HEK293 (cell line): ENCODE results near the gene PCDH9.

Experiments
- CTCF ChIA-PET: fragments of 350-600 bp; formaldehyde crosslinking; extraction: SDS; loops from one replicate; lab custom pipeline; 2021; ENCODE audit warnings: antibody characterized with exemption; lab: Yijun Ruan, JAX
- POLR2A ChIA-PET: fragments of 300-600 bp; formaldehyde crosslinking; extraction: SDS; loops from one replicate; lab custom pipeline; 2020; ENCODE audit warnings: antibody characterized with exemption, inconsistent platforms; lab: Yijun Ruan, JAX
- H3K27ac ChIP-seq: fragments of 200-500 bp; sonication (Bioruptor generic); 2 replicates; pipeline ENCODE4 v1.5.1; 2014; ENCODE audit warnings: low read depth, low read length, control low read depth, inconsistent platforms; ENCODE audit errors: extremely low read depth
- H3K36me3 ChIP-seq, 2 experiments: fragments of 200-500 bp in 1 of 2; sonication (Bioruptor generic) in 1 of 2; 1 replicate in 1 of 2; 2 replicates in 1 of 2; pipeline ENCODE4 v1.5.1; 2014 to 2017; ENCODE audit warnings: inconsistent platforms in 2 of 2, low read length in 2 of 2; ENCODE audit not compliant: control insufficient read depth in 2 of 2, insufficient read depth in 1 of 2
- H3K4me1 ChIP-seq: fragments of 200-500 bp; sonication (Bioruptor generic); 2 replicates; pipeline ENCODE4 v1.5.1; 2014; ENCODE audit warnings: mild to moderate bottlenecking, low read length, inconsistent platforms; ENCODE audit not compliant: control insufficient read depth, insufficient read depth
- H3K4me3 ChIP-seq: 2 replicates; pipeline ENCODE4 v1.5.1; 2011; ENCODE audit warnings: low read depth, mild to moderate bottlenecking, control low read depth, low read length, moderate library complexity
- H3K9me3 ChIP-seq: fragments of 200-500 bp; sonication (Bioruptor generic); 2 replicates; pipeline ENCODE4 v1.5.1; 2014; ENCODE audit warnings: low read depth, low read length, inconsistent platforms; ENCODE audit not compliant: control insufficient read depth, insufficient read depth
- FEZF1 ChIP-seq: fragments of 450-650 bp; formaldehyde crosslinking; IDR thresholded peaks from 2 replicates; pipeline ENCODE4 v1.5.1; 2016; ENCODE audit warnings: missing biosample characterization, missing genetic modification characterization
- GLI2 ChIP-seq: fragments of 450-650 bp; formaldehyde crosslinking; IDR thresholded peaks from 2 replicates; pipeline ENCODE4; 2017; ENCODE audit warnings: missing biosample characterization, missing genetic modification characterization, low read depth, borderline replicate concordance
- PRDM4 ChIP-seq: fragments of 450-650 bp; formaldehyde crosslinking; IDR thresholded peaks from 2 replicates; pipeline ENCODE4 v1.5.1; 2017; ENCODE audit warnings: missing biosample characterization, missing genetic modification characterization
- REPIN1 ChIP-seq: fragments of 450-650 bp; formaldehyde crosslinking; IDR thresholded peaks from 2 replicates; pipeline ENCODE4 v1.5.1; 2017; ENCODE audit warnings: missing biosample characterization, missing genetic modification characterization, low read depth
- SETDB1 ChIP-seq: IDR thresholded peaks from one replicate; pipeline ENCODE4 v1.6.1; 2017; ENCODE audit warnings: mild to moderate bottlenecking, low read length, moderate library complexity, mixed read lengths; ENCODE audit not compliant: insufficient read length
- TCF7L2 ChIP-seq: IDR thresholded peaks from 2 replicates; pipeline ENCODE4 v1.6.1; 2011; ENCODE audit warnings: low read depth, mild to moderate bottlenecking, inconsistent platforms, low read length, moderate library complexity, borderline replicate concordance
- TRIM28 ChIP-seq: IDR thresholded peaks from 2 replicates; pipeline ENCODE4 v1.6.1; 2011; ENCODE audit warnings: low read length, control low read depth, borderline replicate concordance
- ZFP37 ChIP-seq: fragments of 450-650 bp; formaldehyde crosslinking; IDR thresholded peaks from 2 replicates; pipeline ENCODE4 v1.5.1; 2016; ENCODE audit warnings: missing biosample characterization, missing genetic modification characterization
- ZNF10 ChIP-seq: fragments of 450-650 bp; formaldehyde crosslinking; IDR thresholded peaks from 2 replicates; pipeline ENCODE4 v1.5.1; 2017; ENCODE audit warnings: missing biosample characterization, missing genetic modification characterization
- ZNF121 ChIP-seq: fragments of 450-650 bp; formaldehyde crosslinking; IDR thresholded peaks from 2 replicates; pipeline ENCODE4 v1.5.1; 2016; ENCODE audit warnings: missing biosample characterization, missing genetic modification characterization
- ZNF155 ChIP-seq: fragments of 450-650 bp; formaldehyde crosslinking; IDR thresholded peaks from 2 replicates; pipeline ENCODE4 v1.5.1; 2016; ENCODE audit warnings: missing biosample characterization, missing genetic modification characterization
- ZNF214 ChIP-seq: fragments of 450-650 bp; formaldehyde crosslinking; IDR thresholded peaks from 2 replicates; pipeline ENCODE4 v1.5.1; 2017; ENCODE audit warnings: missing biosample characterization, mild to moderate bottlenecking, missing genetic modification characterization, borderline replicate concordance
- ZNF274 ChIP-seq, 2 experiments: fragments of 200-500 bp in 1 of 2; fragments of 450-650 bp in 1 of 2; sonication (Bioruptor generic) in 1 of 2; formaldehyde crosslinking in 1 of 2; IDR thresholded peaks; 2 replicates each; pipeline versions ENCODE4 v1.5.1 to v1.6.1; 2014 to 2016; ENCODE audit warnings: borderline replicate concordance in 1 of 2, inconsistent platforms in 1 of 2, low read length in 1 of 2, missing biosample characterization in 1 of 2, missing genetic modification characterization in 1 of 2
- ZNF302 ChIP-seq: fragments of 450-650 bp; formaldehyde crosslinking; IDR thresholded peaks from 2 replicates; pipeline ENCODE4 v1.5.1; 2016; ENCODE audit warnings: missing biosample characterization, missing genetic modification characterization, low read depth
- ZNF335 ChIP-seq: fragments of 450-650 bp; formaldehyde crosslinking; conservative IDR thresholded peaks from 2 replicates; pipeline ENCODE4 v1.5.1; 2016; ENCODE audit warnings: missing biosample characterization, missing genetic modification characterization
- ZNF350 ChIP-seq: fragments of 450-650 bp; formaldehyde crosslinking; IDR thresholded peaks from 2 replicates; pipeline ENCODE4 v1.5.0; 2017; ENCODE audit warnings: missing biosample characterization, mild to moderate bottlenecking, missing genetic modification characterization
- ZNF391 ChIP-seq: fragments of 450-650 bp; formaldehyde crosslinking; IDR thresholded peaks from 2 replicates; pipeline ENCODE4 v1.5.1; 2016; ENCODE audit warnings: low read depth, missing biosample characterization, missing genetic modification characterization, borderline replicate concordance
- ZNF433 ChIP-seq: fragments of 450-650 bp; formaldehyde crosslinking; IDR thresholded peaks from 2 replicates; pipeline ENCODE4 v1.5.1; 2016; ENCODE audit warnings: missing biosample characterization, missing genetic modification characterization, low read depth
- ZNF473 ChIP-seq: fragments of 450-650 bp; formaldehyde crosslinking; IDR thresholded peaks from 2 replicates; pipeline ENCODE4 v1.5.1; 2017; ENCODE audit warnings: missing biosample characterization, missing genetic modification characterization
- ZNF670 ChIP-seq: fragments of 450-650 bp; formaldehyde crosslinking; IDR thresholded peaks from 2 replicates; pipeline ENCODE4 v1.5.1; 2016; ENCODE audit warnings: missing biosample characterization, missing genetic modification characterization, low read depth

Gene PCDH9

GRCh38 chr13:67175836-67176459 is 54.2 kb downstream of the PCDH9 start:
- no peak overlapping the region for H3K4me3 ChIP-seq
- CTCF ChIA-PET: no interaction called here
- H3K27ac ChIP-seq: no peak overlapping the region
- H3K4me1 ChIP-seq: no peaks in the 10 kb centered on the region
- TF ChIP-seq TRIM28 (peak; percentile 74; the same call in 1 of the 2 replicates), FEZF1 (peak; percentile 40), ZNF302 (tag by site-specific recombination) (no peak)
- TF ChIP-seq, all 188 proteins: peak for 2
- no peaks in the 10 kb centered on the region for H3K36me3 ChIP-seq
- H3K9me3 ChIP-seq: no peaks in the 10 kb centered on the region
- POLR2A ChIA-PET: no interaction called here

- H3K4me3 ChIP-seq: no peak overlapping the region
- CTCF ChIA-PET: no interaction called here
- POLR2A ChIA-PET: no interaction called here
- H3K27ac ChIP-seq: no peak overlapping the region
- H3K9me3 ChIP-seq: no peaks in the 10 kb centered on the region
- H3K4me1 ChIP-seq: no peaks in the 10 kb centered on the region
- TF ChIP-seq ZNF391 (tag by site-specific recombination): no peak
- peak; percentile 74 for TF ChIP-seq ZNF121
- TF ChIP-seq ZNF214: no peak
- TF ChIP-seq REPIN1 (tag by site-specific recombination): no peak
- no peak for TF ChIP-seq SETDB1
- TF ChIP-seq ZFP37 (tag by site-specific recombination): no peak
- no peaks in the 10 kb centered on the region for H3K36me3 ChIP-seq
Observed at GRCh38 chr13:67168384-67168783, 61.8 kb downstream of the PCDH9 start.

GRCh38 chr13:67167420-67167819 is 62.7 kb downstream of the PCDH9 start:
- Histone ChIP-seq H3K9me3 (no peaks in the 10 kb centered on the region), H3K4me1 (no peaks in the 10 kb centered on the region), H3K4me3 (no peak overlapping the region), H3K36me3 (no peaks in the 10 kb centered on the region), H3K27ac (no peak overlapping the region)
- no peak for TF ChIP-seq GLI2 (tag by site-specific recombination)
- TF ChIP-seq ZNF473 (tag by site-specific recombination): no peak
- no peak for TF ChIP-seq ZNF670 (tag by site-specific recombination)
- TF ChIP-seq ZNF335 (tag by site-specific recombination): no peak
- no peak for TF ChIP-seq ZNF274 (IDR thresholded peaks at IDR 0.05; ENCODE audit: low read length)
- no peak for TF ChIP-seq ZNF274 (tag by site-specific recombination; IDR thresholded peaks at IDR 0.05; ENCODE audit: borderline replicate concordance)
- no peak for TF ChIP-seq ZNF155 (tag by site-specific recombination)
- no peak for TF ChIP-seq ZNF350 (tag by site-specific recombination)
- no peak for TF ChIP-seq PRDM4
- TF ChIP-seq ZNF433 (tag by site-specific recombination): no peak
- TF ChIP-seq ZNF10: no peak
- TF ChIP-seq TCF7L2: no peak
- POLR2A ChIA-PET: no interaction called here
- CTCF ChIA-PET: no interaction called here
